ENCODE data around the gene RHOT2. TPM values are rescaled to one million over a fixed set of nuclear protein-coding genes. Genes with fewer than 3 reads are reported as not detected.

Gene RHOT2
- total RNA-seq, 4 donors from 2014 or later, result 49.7 to 81.8 (median 57.6) TPM

DNA sequence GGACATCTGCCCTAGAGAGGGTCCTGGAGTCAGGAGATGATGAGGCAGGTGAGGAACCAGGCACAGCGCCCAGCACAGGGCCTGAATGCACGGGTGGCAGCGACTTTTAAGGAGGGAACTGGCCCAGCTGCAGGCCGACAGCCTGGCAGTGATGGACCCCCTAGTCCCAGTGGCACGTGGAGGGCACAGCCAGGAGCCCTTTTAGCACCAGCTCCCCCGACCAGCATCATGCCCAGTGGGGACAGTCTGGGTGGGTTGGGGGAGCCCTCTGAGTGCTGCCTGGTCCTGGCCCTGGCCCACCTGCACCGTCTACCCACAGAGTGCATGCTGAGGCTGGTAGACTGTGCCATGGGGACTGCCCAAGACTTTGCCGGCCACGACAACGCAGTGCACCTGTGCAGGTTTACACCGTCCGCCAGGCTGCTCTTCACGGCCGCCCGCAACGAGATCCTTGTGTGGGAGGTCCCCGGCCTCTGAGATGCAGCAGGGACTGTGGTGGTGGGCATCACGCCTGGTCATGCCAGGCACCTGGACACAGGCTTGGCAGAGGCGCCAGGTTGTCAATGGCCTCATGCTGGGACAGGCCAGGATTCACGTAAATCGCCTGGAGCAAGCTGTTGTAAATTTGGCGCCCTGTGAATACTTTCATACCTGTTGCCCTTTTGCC is 686 bp upstream of the RHOT2 start:
- H3K4me1 ChIP-seq, result peaks cover 8 to 14% of the 10 kb centered on the region in 2 donors
- DNase-seq, result no peak
- intact Hi-C loops (cut with DNase I), result no loop called here
- no peak for TF ChIP-seq POLR2A (IDR thresholded peaks at IDR 0.05)
- TF ChIP-seq, protein P1, sequence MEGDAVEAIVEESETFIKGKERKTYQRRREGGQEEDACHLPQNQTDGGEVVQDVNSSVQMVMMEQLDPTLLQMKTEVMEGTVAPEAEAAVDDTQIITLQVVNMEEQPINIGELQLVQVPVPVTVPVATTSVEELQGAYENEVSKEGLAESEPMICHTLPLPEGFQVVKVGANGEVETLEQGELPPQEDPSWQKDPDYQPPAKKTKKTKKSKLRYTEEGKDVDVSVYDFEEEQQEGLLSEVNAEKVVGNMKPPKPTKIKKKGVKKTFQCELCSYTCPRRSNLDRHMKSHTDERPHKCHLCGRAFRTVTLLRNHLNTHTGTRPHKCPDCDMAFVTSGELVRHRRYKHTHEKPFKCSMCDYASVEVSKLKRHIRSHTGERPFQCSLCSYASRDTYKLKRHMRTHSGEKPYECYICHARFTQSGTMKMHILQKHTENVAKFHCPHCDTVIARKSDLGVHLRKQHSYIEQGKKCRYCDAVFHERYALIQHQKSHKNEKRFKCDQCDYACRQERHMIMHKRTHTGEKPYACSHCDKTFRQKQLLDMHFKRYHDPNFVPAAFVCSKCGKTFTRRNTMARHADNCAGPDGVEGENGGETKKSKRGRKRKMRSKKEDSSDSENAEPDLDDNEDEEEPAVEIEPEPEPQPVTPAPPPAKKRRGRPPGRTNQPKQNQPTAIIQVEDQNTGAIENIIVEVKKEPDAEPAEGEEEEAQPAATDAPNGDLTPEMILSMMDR (IDR thresholded peaks at IDR 0.05), result no peak
- peaks cover 24 to 30% of the 10 kb centered on the region in 2 donors for H3K36me3 ChIP-seq
- H3K27me3 ChIP-seq, result no peaks in the 10 kb centered on the region
- H3K4me3 ChIP-seq (replicated peaks in 1 of 3), result no peak overlapping the region
- 79 to 81% methylated on average over 14 to 19 of the region's 22 CpGs for WGBS, 2 donors
- H3K9me3 ChIP-seq, result no peaks in the 10 kb centered on the region
- peak overlapping the region in 2 of 3 donors; percentile 70 to 80 for H3K27ac ChIP-seq

DNA sequence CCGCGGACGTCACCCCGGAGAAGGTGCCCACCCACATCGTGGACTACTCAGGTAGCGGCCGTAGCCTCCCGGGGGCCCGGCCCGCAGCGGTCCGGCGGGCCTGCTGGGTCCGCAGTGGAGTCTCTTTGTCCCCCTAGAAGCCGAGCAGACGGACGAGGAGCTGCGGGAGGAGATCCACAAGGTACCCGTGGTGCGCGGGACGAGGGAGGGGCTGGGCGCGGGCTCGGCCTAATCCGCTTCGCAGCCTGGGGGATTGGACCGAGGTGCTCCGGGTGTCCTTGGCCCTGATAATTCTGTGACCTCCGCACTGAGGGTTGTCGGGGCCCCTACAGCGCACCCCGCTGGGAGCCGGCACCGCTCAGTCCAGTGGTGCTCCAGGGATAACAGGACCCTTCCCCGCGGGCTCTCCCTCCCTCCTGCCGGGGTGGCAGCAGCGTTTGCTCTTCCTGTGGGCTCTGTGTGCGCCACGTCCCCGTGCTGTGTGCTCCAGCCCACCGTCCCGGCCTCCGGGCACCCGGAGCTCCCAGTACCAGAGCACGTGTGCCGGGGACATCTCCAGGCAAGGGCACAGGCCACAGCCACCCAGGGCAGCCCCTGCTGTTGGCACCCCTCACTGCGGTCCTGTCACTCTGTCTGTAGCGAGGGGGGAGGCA is 713 bp downstream of the RHOT2 start:
- H3K4me3 ChIP-seq (replicated peaks in 1 of 3), result peak overlapping the region; percentile 72 to 94 (median 75)
- no peaks in the 10 kb centered on the region for H3K27me3 ChIP-seq
- no peaks in the 10 kb centered on the region for H3K9me3 ChIP-seq
- H3K4me1 ChIP-seq, result peaks cover 8 to 14% of the 10 kb centered on the region in 2 donors
- peak overlapping the region; percentile 70 to 80 (median 72) for H3K27ac ChIP-seq
- 5% methylated on average over 12 of the region's 50 CpGs; no CpG with 5 or more reads in 1 of the 2 donors for WGBS, 2 donors
- no peak for DNase-seq
- intact Hi-C loops (cut with DNase I), result no loop called here
- H3K36me3 ChIP-seq, result peaks cover 33 to 43% of the 10 kb centered on the region in 2 donors
- no peak for TF ChIP-seq POLR2A (IDR thresholded peaks at IDR 0.05)
- TF ChIP-seq, protein P1 (IDR thresholded peaks at IDR 0.05), result no peak

DNA sequence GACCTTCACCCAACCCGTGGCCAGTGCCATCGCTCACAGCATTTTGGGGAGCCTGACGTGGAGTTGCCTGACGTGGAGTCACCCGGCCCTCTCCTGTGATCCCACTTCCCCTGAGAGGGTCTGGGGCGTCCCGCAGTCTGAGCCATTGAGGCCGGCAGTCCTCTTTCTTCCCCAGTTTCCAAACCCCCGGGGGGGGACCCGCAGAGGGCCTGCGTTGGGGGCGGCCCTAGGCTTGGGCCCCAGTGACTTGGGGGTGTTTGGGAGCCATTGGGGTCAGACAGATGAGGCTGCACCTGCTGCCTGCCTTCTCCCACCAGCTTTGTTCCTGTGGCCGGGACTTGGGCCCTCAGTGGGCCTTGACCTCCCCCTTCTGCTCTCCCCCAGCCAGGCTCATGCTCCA is 1.7 kb downstream of the RHOT2 start:
- Histone ChIP-seq H3K4me3 (replicated peaks in 1 of 3) (no peak overlapping the region), H3K27me3 (no peaks in the 10 kb centered on the region), H3K36me3 (peaks cover 33 to 44% of the 10 kb centered on the region in 2 donors), H3K9me3 (no peaks in the 10 kb centered on the region), H3K27ac (no peak overlapping the region), H3K4me1 (peaks cover 8 to 14% of the 10 kb centered on the region in 2 donors)
- no peak for TF ChIP-seq POLR2A (IDR thresholded peaks at IDR 0.05)
- DNase-seq, result no peak
- 97 to 100% methylated on average over 2 to 8 of the region's 13 CpGs for WGBS, 2 donors
- intact Hi-C loops (cut with DNase I), result no loop called here

DNA sequence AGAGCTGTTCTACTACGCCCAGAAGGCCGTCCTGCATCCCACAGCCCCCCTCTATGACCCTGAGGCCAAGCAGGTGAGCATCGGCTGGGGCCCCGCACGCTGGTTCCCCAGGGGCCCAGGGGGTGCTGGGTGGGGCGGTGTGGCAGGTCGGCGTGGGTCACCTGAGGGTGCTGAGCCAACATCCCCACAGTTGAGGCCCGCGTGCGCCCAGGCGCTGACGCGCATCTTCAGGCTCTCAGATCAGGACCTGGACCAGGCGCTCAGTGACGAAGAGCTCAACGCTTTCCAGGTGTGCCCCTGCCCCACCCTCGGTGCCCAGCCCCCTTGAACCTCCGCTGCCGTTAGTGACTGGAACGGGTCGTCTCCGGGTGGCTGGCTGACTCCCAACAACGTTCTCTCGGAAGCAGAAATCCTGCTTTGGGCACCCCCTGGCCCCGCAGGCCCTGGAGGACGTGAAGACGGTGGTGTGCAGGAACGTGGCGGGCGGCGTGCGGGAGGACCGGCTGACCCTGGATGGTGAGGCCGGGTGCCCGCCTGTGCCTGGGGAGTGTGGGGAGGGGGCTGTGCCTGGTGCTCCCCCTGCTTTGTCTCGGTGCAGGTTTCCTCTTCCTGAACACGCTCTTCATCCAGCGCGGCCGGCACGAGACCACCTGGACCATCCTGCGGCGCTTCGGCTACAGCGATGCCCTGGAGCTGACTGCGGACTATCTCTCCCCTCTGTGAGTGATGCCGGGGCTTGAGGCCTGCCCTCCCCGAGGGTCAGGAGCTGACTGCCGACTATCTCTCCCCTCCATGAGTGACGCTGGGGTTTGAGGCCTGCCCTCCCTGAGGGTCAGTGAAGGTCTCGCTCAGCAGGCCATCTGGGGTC is 2.8 kb downstream of the RHOT2 start:
- Histone ChIP-seq H3K36me3 (peaks cover 33 to 44% of the 10 kb centered on the region in 2 donors), H3K27ac (no peak overlapping the region), H3K9me3 (no peaks in the 10 kb centered on the region), H3K27me3 (no peaks in the 10 kb centered on the region), H3K4me3 (replicated peaks in 1 of 3) (no peak overlapping the region), H3K4me1 (peaks cover 12 to 24% of the 10 kb centered on the region in 2 donors)
- TF ChIP-seq POLR2A (IDR thresholded peaks at IDR 0.05), result no peak
- TF ChIP-seq, protein P1 (IDR thresholded peaks at IDR 0.05), result no peak
- intact Hi-C loops (cut with DNase I), result no loop called here
- DNase-seq, result no peak
- 72 to 94% methylated on average over 7 to 30 of the region's 52 CpGs for WGBS, 2 donors

DNA sequence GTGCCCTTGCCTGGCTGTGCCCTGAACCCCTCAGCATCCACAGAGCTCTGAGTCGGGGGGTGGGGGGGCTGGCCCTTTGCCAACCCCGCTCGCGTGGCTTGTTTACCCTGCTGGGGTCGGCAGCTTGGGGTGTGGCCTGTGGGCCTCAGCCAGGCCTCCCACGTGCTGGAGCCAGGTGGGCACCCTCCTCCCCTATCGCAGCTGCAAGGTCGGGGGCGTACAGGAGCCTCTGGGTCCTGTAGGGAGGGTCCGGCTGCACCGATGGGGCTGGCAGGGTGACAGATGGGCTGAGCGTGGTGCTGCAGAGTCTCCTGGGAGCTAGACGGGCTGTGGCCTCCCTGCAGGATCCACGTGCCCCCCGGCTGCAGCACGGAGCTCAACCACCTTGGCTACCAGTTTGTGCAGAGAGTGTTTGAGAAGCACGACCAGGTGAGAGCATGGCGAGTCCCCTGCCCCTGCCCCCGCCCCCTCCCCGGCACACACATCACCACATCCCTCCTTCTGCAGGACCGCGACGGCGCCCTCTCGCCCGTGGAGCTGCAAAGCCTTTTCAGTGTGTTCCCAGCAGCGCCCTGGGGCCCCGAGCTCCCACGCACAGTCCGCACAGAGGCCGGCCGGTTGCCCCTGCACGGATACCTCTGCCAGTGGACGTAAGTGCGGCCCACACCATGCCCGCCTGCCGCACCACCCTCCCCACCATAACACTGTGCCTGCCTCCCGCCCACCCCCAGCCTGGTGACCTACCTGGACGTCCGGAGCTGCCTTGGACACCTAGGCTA is 3.6 kb downstream of the RHOT2 start:
- no peaks in the 10 kb centered on the region for H3K9me3 ChIP-seq
- no peaks in the 10 kb centered on the region for H3K27me3 ChIP-seq
- TF ChIP-seq, protein P1 (IDR thresholded peaks at IDR 0.05), result no peak
- intact Hi-C loops (cut with DNase I), result no loop called here
- DNase-seq, result no peak
- 93 to 95% methylated on average over 18 to 32 of the region's 40 CpGs for WGBS, 2 donors
- H3K27ac ChIP-seq, result no peak overlapping the region
- H3K4me3 ChIP-seq (replicated peaks in 1 of 3), result no peak overlapping the region
- peaks cover 33 to 44% of the 10 kb centered on the region in 2 donors for H3K36me3 ChIP-seq
- H3K4me1 ChIP-seq, result peaks cover 12 to 28% of the 10 kb centered on the region in 2 donors
